HEK293 (cell line): Measurements from ENCODE around the gene CR1.

Source experiments
- CTCF ChIA-PET: fragments of 350-600 bp; formaldehyde crosslinking; extraction: SDS; loops from one replicate; lab custom pipeline; 2021; ENCODE audit warnings: antibody characterized with exemption; lab: Yijun Ruan, JAX
- POLR2A ChIA-PET: fragments of 300-600 bp; formaldehyde crosslinking; extraction: SDS; loops from one replicate; lab custom pipeline; 2020; ENCODE audit warnings: antibody characterized with exemption, inconsistent platforms; lab: Yijun Ruan, JAX
- H3K27ac ChIP-seq: fragments of 200-500 bp; sonication (Bioruptor generic); 2 replicates; pipeline ENCODE4 v1.5.1; 2014; ENCODE audit warnings: low read depth, low read length, control low read depth, inconsistent platforms; ENCODE audit errors: extremely low read depth
- H3K36me3 ChIP-seq, 2 experiments: fragments of 200-500 bp in 1 of 2; sonication (Bioruptor generic) in 1 of 2; 1 replicate in 1 of 2; 2 replicates in 1 of 2; pipeline ENCODE4 v1.5.1; 2014 to 2017; ENCODE audit warnings: inconsistent platforms in 2 of 2, low read length in 2 of 2; ENCODE audit not compliant: control insufficient read depth in 2 of 2, insufficient read depth in 1 of 2
- H3K4me1 ChIP-seq: fragments of 200-500 bp; sonication (Bioruptor generic); 2 replicates; pipeline ENCODE4 v1.5.1; 2014; ENCODE audit warnings: mild to moderate bottlenecking, low read length, inconsistent platforms; ENCODE audit not compliant: control insufficient read depth, insufficient read depth
- H3K4me3 ChIP-seq: 2 replicates; pipeline ENCODE4 v1.5.1; 2011; ENCODE audit warnings: low read depth, mild to moderate bottlenecking, control low read depth, low read length, moderate library complexity
- H3K9me3 ChIP-seq: fragments of 200-500 bp; sonication (Bioruptor generic); 2 replicates; pipeline ENCODE4 v1.5.1; 2014; ENCODE audit warnings: low read depth, low read length, inconsistent platforms; ENCODE audit not compliant: control insufficient read depth, insufficient read depth
- ATF2 ChIP-seq: fragments of 450-650 bp; formaldehyde crosslinking; IDR thresholded peaks from 2 replicates; pipeline ENCODE4 v1.5.1; 2016; ENCODE audit warnings: missing biosample characterization, missing genetic modification characterization, low read depth
- GLI2 ChIP-seq: fragments of 450-650 bp; formaldehyde crosslinking; IDR thresholded peaks from 2 replicates; pipeline ENCODE4; 2017; ENCODE audit warnings: missing biosample characterization, missing genetic modification characterization, low read depth, borderline replicate concordance
- HOXC10 ChIP-seq: sonication (generic); formaldehyde crosslinking; IDR thresholded peaks from 2 replicates; pipeline ENCODE4 v1.8.1; 2023; ENCODE audit warnings: mild to moderate bottlenecking, missing genetic modification reagents
- KLF10 ChIP-seq: fragments of 450-650 bp; IDR thresholded peaks from 2 replicates; pipeline ENCODE4 v1.5.1; 2018; ENCODE audit warnings: missing biosample characterization, mild to moderate bottlenecking, missing genetic modification characterization
- KLF16 ChIP-seq: fragments of 450-650 bp; formaldehyde crosslinking; IDR thresholded peaks from 2 replicates; pipeline ENCODE4 v1.5.1; 2017; ENCODE audit warnings: missing biosample characterization, missing genetic modification characterization
- PRDM6 ChIP-seq: fragments of 450-650 bp; formaldehyde crosslinking; IDR thresholded peaks from 2 replicates; pipeline ENCODE4 v1.5.1; 2017; ENCODE audit warnings: missing biosample characterization, missing genetic modification characterization
- REPIN1 ChIP-seq: fragments of 450-650 bp; formaldehyde crosslinking; IDR thresholded peaks from 2 replicates; pipeline ENCODE4 v1.5.1; 2017; ENCODE audit warnings: missing biosample characterization, missing genetic modification characterization, low read depth
- ZFP37 ChIP-seq: fragments of 450-650 bp; formaldehyde crosslinking; IDR thresholded peaks from 2 replicates; pipeline ENCODE4 v1.5.1; 2016; ENCODE audit warnings: missing biosample characterization, missing genetic modification characterization
- ZNF138 ChIP-seq: fragments of 450-650 bp; formaldehyde crosslinking; IDR thresholded peaks from 2 replicates; pipeline ENCODE4 v1.5.1; 2016; ENCODE audit warnings: missing biosample characterization, missing genetic modification characterization, borderline replicate concordance
- ZNF140 ChIP-seq: fragments of 450-650 bp; formaldehyde crosslinking; IDR thresholded peaks from 2 replicates; pipeline ENCODE4 v1.5.1; 2016; ENCODE audit warnings: missing biosample characterization, missing genetic modification characterization
- ZNF221 ChIP-seq: fragments of 450-650 bp; formaldehyde crosslinking; IDR thresholded peaks from 2 replicates; pipeline ENCODE4 v1.5.1; 2017; ENCODE audit warnings: missing biosample characterization, missing genetic modification characterization, borderline replicate concordance
- ZNF24 ChIP-seq: fragments of 450-650 bp; formaldehyde crosslinking; IDR thresholded peaks from 2 replicates; pipeline ENCODE4 v1.5.1; 2016; ENCODE audit warnings: missing biosample characterization, missing genetic modification characterization
- ZNF274 ChIP-seq, 2 experiments: fragments of 200-500 bp in 1 of 2; fragments of 450-650 bp in 1 of 2; sonication (Bioruptor generic) in 1 of 2; formaldehyde crosslinking in 1 of 2; IDR thresholded peaks; 2 replicates each; pipeline versions ENCODE4 v1.5.1 to v1.6.1; 2014 to 2016; ENCODE audit warnings: borderline replicate concordance in 1 of 2, inconsistent platforms in 1 of 2, low read length in 1 of 2, missing biosample characterization in 1 of 2, missing genetic modification characterization in 1 of 2
- ZNF350 ChIP-seq: fragments of 450-650 bp; formaldehyde crosslinking; IDR thresholded peaks from 2 replicates; pipeline ENCODE4 v1.5.0; 2017; ENCODE audit warnings: missing biosample characterization, mild to moderate bottlenecking, missing genetic modification characterization
- ZNF362 ChIP-seq: fragments of 450-650 bp; formaldehyde crosslinking; IDR thresholded peaks from 2 replicates; pipeline ENCODE4 v1.5.1; 2016; ENCODE audit warnings: missing biosample characterization, missing genetic modification characterization
- ZNF423 ChIP-seq: fragments of 450-650 bp; formaldehyde crosslinking; IDR thresholded peaks from 2 replicates; pipeline ENCODE4 v1.5.1; 2016; ENCODE audit warnings: missing biosample characterization, missing genetic modification characterization
- ZNF426 ChIP-seq: fragments of 450-650 bp; formaldehyde crosslinking; IDR thresholded peaks from 2 replicates; pipeline ENCODE4 v1.5.1; 2017; ENCODE audit warnings: missing biosample characterization, missing genetic modification characterization, mild to moderate bottlenecking, inconsistent platforms, moderate library complexity
- ZNF558 ChIP-seq: fragments of 450-650 bp; formaldehyde crosslinking; IDR thresholded peaks from 2 replicates; pipeline ENCODE4 v1.5.1; 2016; ENCODE audit warnings: missing biosample characterization, missing genetic modification characterization
- ZNF610 ChIP-seq: fragments of 450-650 bp; formaldehyde crosslinking; IDR thresholded peaks from 2 replicates; pipeline ENCODE4 v1.5.1; 2016; ENCODE audit warnings: missing biosample characterization, missing genetic modification characterization, borderline replicate concordance
- ZNF654 ChIP-seq: fragments of 450-650 bp; formaldehyde crosslinking; IDR thresholded peaks from 2 replicates; pipeline ENCODE4 v1.5.1; 2016; ENCODE audit warnings: low read depth, missing biosample characterization, missing genetic modification characterization
- ZNF670 ChIP-seq: fragments of 450-650 bp; formaldehyde crosslinking; IDR thresholded peaks from 2 replicates; pipeline ENCODE4 v1.5.1; 2016; ENCODE audit warnings: missing biosample characterization, missing genetic modification characterization, low read depth
- ZNF747 ChIP-seq: fragments of 450-650 bp; formaldehyde crosslinking; IDR thresholded peaks from 2 replicates; pipeline ENCODE4 v1.5.1; 2016; ENCODE audit warnings: missing biosample characterization, missing genetic modification characterization
- ZSCAN30 ChIP-seq: fragments of 450-650 bp; IDR thresholded peaks from 2 replicates; pipeline ENCODE4 v1.5.1; 2018; ENCODE audit warnings: missing biosample characterization, mild to moderate bottlenecking, missing genetic modification characterization, moderate library complexity
- TF ChIP-seq, protein P1 (sequence below): fragments of 450-650 bp; formaldehyde crosslinking; IDR thresholded peaks from 2 replicates; pipeline ENCODE4 v1.5.1; 2017; ENCODE audit warnings: missing biosample characterization, missing genetic modification characterization

The CR1 gene

GRCh38 chr1:207670997-207671396, 175.0 kb downstream of the CR1 start:
- Histone ChIP-seq H3K36me3 (no peaks in the 10 kb centered on the region), H3K4me1 (no peaks in the 10 kb centered on the region), H3K9me3 (no peaks in the 10 kb centered on the region), H3K27ac (no peak overlapping the region), H3K4me3 (no peak overlapping the region)
- TF ChIP-seq, protein P1, sequence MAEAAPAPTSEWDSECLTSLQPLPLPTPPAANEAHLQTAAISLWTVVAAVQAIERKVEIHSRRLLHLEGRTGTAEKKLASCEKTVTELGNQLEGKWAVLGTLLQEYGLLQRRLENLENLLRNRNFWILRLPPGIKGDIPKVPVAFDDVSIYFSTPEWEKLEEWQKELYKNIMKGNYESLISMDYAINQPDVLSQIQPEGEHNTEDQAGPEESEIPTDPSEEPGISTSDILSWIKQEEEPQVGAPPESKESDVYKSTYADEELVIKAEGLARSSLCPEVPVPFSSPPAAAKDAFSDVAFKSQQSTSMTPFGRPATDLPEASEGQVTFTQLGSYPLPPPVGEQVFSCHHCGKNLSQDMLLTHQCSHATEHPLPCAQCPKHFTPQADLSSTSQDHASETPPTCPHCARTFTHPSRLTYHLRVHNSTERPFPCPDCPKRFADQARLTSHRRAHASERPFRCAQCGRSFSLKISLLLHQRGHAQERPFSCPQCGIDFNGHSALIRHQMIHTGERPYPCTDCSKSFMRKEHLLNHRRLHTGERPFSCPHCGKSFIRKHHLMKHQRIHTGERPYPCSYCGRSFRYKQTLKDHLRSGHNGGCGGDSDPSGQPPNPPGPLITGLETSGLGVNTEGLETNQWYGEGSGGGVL (tag by site-specific recombination) = no peak
- TF ChIP-seq ZNF610 (tag by site-specific recombination) = no peak
- TF ChIP-seq ZNF274 (IDR thresholded peaks at IDR 0.05; ENCODE audit: low read length) = no peak
- no peak for TF ChIP-seq ZNF274 (tag by site-specific recombination; IDR thresholded peaks at IDR 0.05; ENCODE audit: borderline replicate concordance)
- no peak for TF ChIP-seq ZNF747
- no peak for TF ChIP-seq REPIN1 (tag by site-specific recombination)
- TF ChIP-seq ZFP37 = no peak
- TF ChIP-seq ZNF362 = no peak
- no peak for TF ChIP-seq ZNF670 (tag by site-specific recombination)
- TF ChIP-seq KLF16 (tag by site-specific recombination) = no peak
- no peak for TF ChIP-seq ZNF140 (tag by site-specific recombination)
- no peak for TF ChIP-seq ZNF426 (tag by site-specific recombination)
- POLR2A ChIA-PET = no interaction called here
- CTCF ChIA-PET = interaction anchor here (1.1 to 2.7 kb wide), 3 partner anchors 92 to 173 kb away, joined by 3 to 22 read pairs (median 3); no protein-coding TSS in a partner anchor

- Histone ChIP-seq H3K36me3 (no peaks in the 10 kb centered on the region), H3K4me1 (no peaks in the 10 kb centered on the region), H3K9me3 (no peaks in the 10 kb centered on the region), H3K4me3 (no peak overlapping the region)
- ChIA-PET POLR2A (interaction anchor here (1.2 kb wide), 1 partner anchor 52 kb away, joined by 3 read pairs; no protein-coding TSS in a partner anchor), CTCF (interaction anchor here (0.8 to 2.7 kb wide), 13 partner anchors 18 to 177 kb away, joined by 3 to 22 read pairs (median 4); partner anchors contain the start of gene CD46)
- TF ChIP-seq ZNF654 (tag by site-specific recombination) = peak; percentile 89
- no peak for TF ChIP-seq ATF2
- TF ChIP-seq, all 188 proteins: peak for 1
- H3K27ac ChIP-seq = no peak overlapping the region
Measured at GRCh38 chr1:207672522-207673130, 176.7 kb downstream of the CR1 start.

DNA sequence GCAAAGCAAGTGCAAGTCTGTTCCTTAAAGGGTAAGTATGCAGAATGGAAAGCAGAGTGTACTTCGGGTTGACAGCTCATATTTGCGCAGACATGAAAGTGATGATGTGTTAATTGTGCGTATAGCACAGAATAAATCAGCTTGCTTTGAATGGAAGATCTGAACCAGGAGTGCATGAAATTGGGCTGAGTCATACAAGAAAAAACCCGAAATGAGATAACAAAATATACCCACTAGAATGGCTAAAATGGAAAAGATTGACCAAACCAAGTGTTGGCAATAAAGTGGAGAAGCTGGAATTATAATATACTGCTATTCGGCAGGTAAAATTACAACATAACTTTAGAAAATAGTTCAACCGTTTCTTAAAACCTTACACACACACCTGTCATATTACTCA, 177.4 kb downstream of the CR1 start:
- no peak overlapping the region for H3K27ac ChIP-seq
- TF ChIP-seq PRDM6 = no peak
- no peak for TF ChIP-seq ZNF221
- TF ChIP-seq HOXC10 = no peak
- TF ChIP-seq ZNF138 (tag by site-specific recombination) = no peak
- no peak for TF ChIP-seq ZNF24 (tag by site-specific recombination)
- TF ChIP-seq GLI2 (tag by site-specific recombination) = no peak
- no peak for TF ChIP-seq ZNF423 (tag by site-specific recombination)
- no peak for TF ChIP-seq KLF10 (tag by site-specific recombination)
- no peak for TF ChIP-seq ZSCAN30
- no peak for TF ChIP-seq ZNF350 (tag by site-specific recombination)
- no peak for TF ChIP-seq ZNF558 (tag by site-specific recombination)
- TF ChIP-seq, all 188 proteins: peak for 0
- Histone ChIP-seq H3K4me3 (no peak overlapping the region), H3K9me3 (no peaks in the 10 kb centered on the region), H3K4me1 (no peaks in the 10 kb centered on the region), H3K36me3 (no peaks in the 10 kb centered on the region)
- CTCF ChIA-PET = interaction anchor here (0.6 to 2.7 kb wide), 15 partner anchors 19 to 1892 kb away, joined by 3 to 22 read pairs (median 4); partner anchors contain the start of gene CD46
- POLR2A ChIA-PET = interaction anchor here (1.2 kb wide), 1 partner anchor 53 kb away, joined by 3 read pairs; no protein-coding TSS in a partner anchor
